ENCODE data around the gene PPDPF.
A peak's percentile ranks its signal among the peaks of the same experiment; 100 is the strongest.

PPDPF gene

DNA sequence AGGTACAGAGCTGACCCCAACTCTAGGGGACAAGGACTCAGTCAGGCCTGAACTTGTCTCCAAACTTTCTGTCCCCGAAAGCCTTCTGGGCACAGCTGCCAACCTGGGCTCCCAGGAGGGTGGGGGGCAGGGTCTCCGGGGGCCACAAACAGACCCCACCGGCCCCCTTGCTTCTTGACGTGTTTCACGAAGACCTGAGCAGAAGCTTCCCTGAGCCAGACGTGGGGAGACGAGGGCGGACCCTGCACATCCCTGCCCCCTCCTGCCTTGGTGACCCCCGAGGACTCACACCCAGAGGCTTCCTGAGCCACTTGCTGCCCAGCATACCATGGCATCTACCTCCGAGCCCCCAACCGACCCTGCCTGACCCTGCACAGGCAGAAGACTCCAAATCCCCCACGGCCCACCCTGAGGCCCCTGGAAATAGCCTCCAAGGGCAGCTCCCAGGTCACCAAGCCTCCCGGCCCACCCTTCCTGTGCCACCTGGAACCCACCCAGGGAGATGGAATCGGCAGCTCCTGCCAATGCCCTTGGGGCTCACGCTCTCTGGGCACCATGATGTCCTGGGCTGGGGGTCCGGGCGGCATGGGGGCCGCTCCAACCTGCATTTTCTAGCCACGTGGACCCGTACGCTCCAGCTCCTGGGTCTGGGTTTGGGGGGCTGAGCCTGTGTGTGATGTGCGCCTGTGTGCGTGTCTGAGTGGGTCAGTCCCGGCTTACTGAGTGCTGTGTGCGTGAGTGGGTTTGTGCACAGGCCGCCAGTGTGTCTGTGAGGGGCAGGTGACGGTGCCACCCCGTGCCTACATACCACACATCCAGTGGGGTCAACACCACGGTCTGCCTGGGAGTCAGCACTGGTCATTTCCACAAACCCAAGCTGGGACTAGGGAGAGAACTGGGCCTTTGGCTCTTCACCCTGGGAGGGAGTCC lies 19.1 kb downstream of the PPDPF start:
- Histone ChIP-seq H3K27me3 (ENCODE audit: insufficient read depth, low read depth, severe bottlenecking) (no peaks in the 10 kb centered on the region), H3K9me3 (ENCODE audit: severe bottlenecking) (no peaks in the 10 kb centered on the region), H3K4me3 (ENCODE audit: low read depth, low read length) (no peak overlapping the region), H3K27ac (peak overlapping the region; percentile 26), H3K36me3 (no peaks in the 10 kb centered on the region)
- TF ChIP-seq, protein P1, sequence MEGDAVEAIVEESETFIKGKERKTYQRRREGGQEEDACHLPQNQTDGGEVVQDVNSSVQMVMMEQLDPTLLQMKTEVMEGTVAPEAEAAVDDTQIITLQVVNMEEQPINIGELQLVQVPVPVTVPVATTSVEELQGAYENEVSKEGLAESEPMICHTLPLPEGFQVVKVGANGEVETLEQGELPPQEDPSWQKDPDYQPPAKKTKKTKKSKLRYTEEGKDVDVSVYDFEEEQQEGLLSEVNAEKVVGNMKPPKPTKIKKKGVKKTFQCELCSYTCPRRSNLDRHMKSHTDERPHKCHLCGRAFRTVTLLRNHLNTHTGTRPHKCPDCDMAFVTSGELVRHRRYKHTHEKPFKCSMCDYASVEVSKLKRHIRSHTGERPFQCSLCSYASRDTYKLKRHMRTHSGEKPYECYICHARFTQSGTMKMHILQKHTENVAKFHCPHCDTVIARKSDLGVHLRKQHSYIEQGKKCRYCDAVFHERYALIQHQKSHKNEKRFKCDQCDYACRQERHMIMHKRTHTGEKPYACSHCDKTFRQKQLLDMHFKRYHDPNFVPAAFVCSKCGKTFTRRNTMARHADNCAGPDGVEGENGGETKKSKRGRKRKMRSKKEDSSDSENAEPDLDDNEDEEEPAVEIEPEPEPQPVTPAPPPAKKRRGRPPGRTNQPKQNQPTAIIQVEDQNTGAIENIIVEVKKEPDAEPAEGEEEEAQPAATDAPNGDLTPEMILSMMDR (IDR thresholded peaks at IDR 0.05; ENCODE audit: low read depth, low read length): no peak
- no peak for DNase-seq

DNA sequence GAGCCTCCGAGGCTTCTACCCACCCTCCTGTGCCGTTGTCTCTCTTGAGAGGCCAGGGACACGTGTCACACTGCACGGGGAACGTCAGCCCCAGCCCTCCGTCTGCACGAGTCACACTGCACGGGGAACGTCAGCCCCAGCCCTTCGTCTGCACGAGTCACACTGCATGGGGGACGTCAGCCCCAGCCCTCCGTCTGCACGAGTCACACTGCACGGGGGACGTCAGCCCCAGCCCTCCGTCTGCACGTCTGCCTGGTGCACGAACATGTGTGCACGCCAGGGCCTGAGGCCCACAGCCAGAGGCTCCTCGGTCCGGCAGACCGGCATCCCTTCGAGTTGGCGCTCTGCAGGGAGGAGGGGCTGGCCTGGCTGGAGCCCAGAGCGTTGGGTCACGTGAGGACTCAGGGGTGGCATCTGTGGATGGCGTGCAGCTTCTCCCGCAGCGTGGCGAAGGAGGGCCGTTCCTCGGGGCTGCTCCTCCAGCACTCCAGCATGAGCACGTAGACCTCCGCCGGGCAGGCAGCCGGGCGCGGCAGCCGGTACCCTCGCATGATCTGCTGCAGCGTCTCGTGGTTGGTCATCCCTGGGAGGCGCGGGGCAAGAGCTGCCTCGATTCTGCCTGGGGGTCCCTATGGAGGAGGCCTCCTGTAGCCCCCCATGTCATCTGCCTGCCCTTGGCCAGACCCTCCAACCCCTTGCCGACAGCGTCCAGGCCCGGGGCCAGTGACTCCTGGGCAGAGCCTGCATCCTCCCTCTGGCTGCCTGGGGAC lies 20.0 kb downstream of the PPDPF start:
- no peak overlapping the region for H3K4me3 ChIP-seq (ENCODE audit: low read depth, low read length)
- TF ChIP-seq, protein P1 (IDR thresholded peaks at IDR 0.05; ENCODE audit: low read depth, low read length): no peak
- H3K27ac ChIP-seq: no peak overlapping the region
- no peaks in the 10 kb centered on the region for H3K9me3 ChIP-seq (ENCODE audit: severe bottlenecking)
- H3K36me3 ChIP-seq: no peaks in the 10 kb centered on the region
- DNase-seq: no peak
- no peaks in the 10 kb centered on the region for H3K27me3 ChIP-seq (ENCODE audit: insufficient read depth, low read depth, severe bottlenecking)

DNA sequence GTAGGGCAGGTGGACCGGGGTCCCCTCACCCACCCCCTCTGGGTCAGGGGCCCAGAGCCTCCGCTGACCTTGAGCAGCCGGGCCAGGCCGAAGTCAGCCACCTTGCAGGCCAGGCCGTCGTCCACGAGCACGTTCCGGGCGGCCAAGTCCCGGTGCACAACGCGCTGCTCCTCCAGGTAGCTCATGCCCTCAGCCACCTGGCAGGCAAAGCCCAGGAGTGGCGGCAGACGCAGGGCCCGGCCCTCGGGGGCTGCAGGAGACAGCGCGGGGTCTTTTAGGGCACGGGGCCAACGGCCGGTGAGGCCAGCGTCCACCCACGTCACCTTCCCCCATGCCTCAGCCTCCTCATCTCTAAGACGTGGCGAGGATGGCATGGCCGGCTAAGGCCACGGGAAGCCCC lies 20.8 kb downstream of the PPDPF start:
- TF ChIP-seq, protein P1 (IDR thresholded peaks at IDR 0.05; ENCODE audit: low read depth, low read length): no peak
- Histone ChIP-seq H3K36me3 (no peaks in the 10 kb centered on the region), H3K27ac (peak overlapping the region; percentile 48), H3K27me3 (ENCODE audit: insufficient read depth, low read depth, severe bottlenecking) (no peaks in the 10 kb centered on the region), H3K4me3 (ENCODE audit: low read depth, low read length) (no peak overlapping the region), H3K9me3 (ENCODE audit: severe bottlenecking) (no peaks in the 10 kb centered on the region)
- DNase-seq: no peak

DNA sequence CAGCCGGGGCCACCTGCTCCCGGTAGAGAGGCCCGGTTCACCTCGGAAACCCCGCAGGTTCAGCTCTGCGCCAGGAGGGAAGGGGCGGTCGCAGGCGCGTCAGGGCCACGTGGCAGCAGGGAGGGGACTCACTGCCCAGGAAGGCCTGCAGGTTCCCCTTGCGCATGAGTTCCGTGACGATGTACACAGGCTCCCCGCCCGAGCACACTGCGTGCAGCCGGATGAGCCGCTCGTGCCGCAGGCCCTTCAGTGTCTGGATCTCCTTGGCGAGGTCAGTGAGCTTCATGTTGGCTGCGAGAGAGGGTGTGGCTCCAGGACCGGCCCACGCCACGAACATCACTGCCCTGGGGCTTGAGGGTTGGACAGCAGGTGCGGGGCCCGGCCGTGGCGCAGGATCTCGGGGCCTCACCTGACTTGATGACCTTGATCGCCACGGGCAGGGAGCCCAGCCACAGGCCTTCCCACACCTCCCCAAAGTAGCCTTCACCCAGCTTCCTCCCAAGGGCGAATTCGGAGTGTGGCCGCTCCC lies 21.5 kb downstream of the PPDPF start:
- peak overlapping the region; percentile 48 for H3K27ac ChIP-seq
- peak; percentile 59 for DNase-seq
- TF ChIP-seq, protein P1 (IDR thresholded peaks at IDR 0.05; ENCODE audit: low read depth, low read length): no peak
- H3K9me3 ChIP-seq (ENCODE audit: severe bottlenecking): no peaks in the 10 kb centered on the region
- H3K27me3 ChIP-seq (ENCODE audit: insufficient read depth, low read depth, severe bottlenecking): no peaks in the 10 kb centered on the region
- H3K36me3 ChIP-seq: no peaks in the 10 kb centered on the region
- H3K4me3 ChIP-seq (ENCODE audit: low read depth, low read length): no peak overlapping the region

- no peaks in the 10 kb centered on the region for H3K36me3 ChIP-seq
- TF ChIP-seq, protein P1 (IDR thresholded peaks at IDR 0.05; ENCODE audit: low read depth, low read length): no peak
- no peaks in the 10 kb centered on the region for H3K27me3 ChIP-seq (ENCODE audit: insufficient read depth, low read depth, severe bottlenecking)
- H3K9me3 ChIP-seq (ENCODE audit: severe bottlenecking): no peaks in the 10 kb centered on the region
- no peak overlapping the region for H3K4me3 ChIP-seq (ENCODE audit: low read depth, low read length)
- no peak overlapping the region; the same call in 1 of the 2 replicates for H3K27ac ChIP-seq
- DNase-seq: no peak
Observed at GRCh38 chr20:63542696-63543095, 22.1 kb downstream of the PPDPF start.

All from WERI-Rb-1 (cell line).